ENCODE results near the gene MAN1A1. TPM values are rescaled to one million over a fixed set of nuclear protein-coding genes. Genes with fewer than 3 reads are reported as not detected.

The MAN1A1 gene
- polyA plus RNA-seq, 1 donor from 2014 or later, result 4.6 TPM

DNA sequence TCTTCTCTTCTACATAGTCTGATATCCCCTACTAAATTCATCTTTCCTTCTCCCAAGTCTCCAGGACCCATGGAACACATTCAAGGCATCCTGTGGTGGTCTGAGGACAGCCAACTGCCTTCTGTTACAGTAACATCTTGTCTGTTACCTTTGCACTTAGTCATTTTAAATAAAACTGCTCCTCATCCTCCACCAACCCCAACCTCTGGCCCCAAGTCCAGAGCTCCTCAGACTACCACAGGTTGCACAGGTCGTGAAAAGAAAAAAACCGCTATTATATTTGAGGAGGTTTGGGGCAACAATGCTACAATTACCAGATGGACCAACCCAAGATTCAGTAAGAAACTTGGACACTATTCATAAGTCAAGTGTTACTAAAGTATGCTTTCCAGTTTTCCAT lies 49.9 kb downstream of the MAN1A1 start:
- Histone ChIP-seq H3K9me2 (ENCODE audit: insufficient read depth, low read length) (no peaks in the 10 kb centered on the region), H4K20me1 (ENCODE audit: insufficient read depth) (no peaks in the 10 kb centered on the region), H3K27me3 (ENCODE audit: insufficient read depth, low read depth, low read length) (no peaks in the 10 kb centered on the region), H3K36me3 (ENCODE audit: insufficient read depth, low read length) (no peaks in the 10 kb centered on the region), H3F3A (ENCODE audit: insufficient read depth, low read length, poor library complexity, severe bottlenecking) (no peaks in the 10 kb centered on the region), H3K27ac (ENCODE audit: low read length) (no peak overlapping the region), H3K9ac (ENCODE audit: low read length) (no peak overlapping the region), H3K4me3 (ENCODE audit: low read length) (no peak overlapping the region), H2AFZ (ENCODE audit: low read depth, low read length) (no peak overlapping the region), H3K79me2 (replicated peaks; ENCODE audit: insufficient read depth, low read length) (no peaks in the 10 kb centered on the region), H3K9me3 (ENCODE audit: low read length) (no peaks in the 10 kb centered on the region), H3K4me2 (ENCODE audit: low read length) (no peak overlapping the region)
- no peak for TF ChIP-seq EP300 (conservative IDR thresholded peaks at IDR 0.05; ENCODE audit: poor library complexity, severe bottlenecking)
- no peak for TF ChIP-seq TAF1 (IDR thresholded peaks at IDR 0.05; ENCODE audit: low read depth)
- no peak for TF ChIP-seq MXI1 (conservative IDR thresholded peaks at IDR 0.05; ENCODE audit: poor library complexity, severe bottlenecking)
- no peak for TF ChIP-seq EZH2 (IDR thresholded peaks at IDR 0.05; ENCODE audit: borderline replicate concordance, insufficient read depth, low read length, poor library complexity, severe bottlenecking)

DNA sequence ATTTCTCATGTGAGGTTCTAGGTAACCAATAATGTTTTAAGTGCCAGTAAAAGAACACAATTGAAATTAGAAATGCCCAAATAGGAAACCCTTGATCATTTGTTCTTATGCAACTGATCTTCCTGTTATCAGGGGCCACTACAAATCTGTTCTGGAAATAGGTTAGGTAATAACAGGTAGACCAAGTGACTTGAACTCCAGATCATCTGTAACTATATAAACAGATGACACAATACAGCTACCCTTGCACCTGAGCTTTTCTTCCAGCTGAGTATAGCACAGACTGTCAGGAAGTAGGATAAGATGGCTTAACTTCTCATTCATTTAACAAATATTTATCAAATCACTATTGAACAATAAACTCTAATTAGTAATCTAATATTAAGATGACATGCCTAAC lies 52.5 kb downstream of the MAN1A1 start:
- Histone ChIP-seq H3K27me3 (ENCODE audit: insufficient read depth, low read depth, low read length) (no peaks in the 10 kb centered on the region), H3K9ac (ENCODE audit: low read length) (no peak overlapping the region), H3K4me3 (ENCODE audit: low read length) (no peak overlapping the region), H3K79me2 (replicated peaks; ENCODE audit: insufficient read depth, low read length) (no peaks in the 10 kb centered on the region), H3K36me3 (ENCODE audit: insufficient read depth, low read length) (no peaks in the 10 kb centered on the region), H3K9me3 (ENCODE audit: low read length) (no peaks in the 10 kb centered on the region), H3K27ac (ENCODE audit: low read length) (no peak overlapping the region), H4K20me1 (ENCODE audit: insufficient read depth) (no peaks in the 10 kb centered on the region), H2AFZ (ENCODE audit: low read depth, low read length) (no peak overlapping the region), H3K4me2 (ENCODE audit: low read length) (no peak overlapping the region), H3F3A (ENCODE audit: insufficient read depth, low read length, poor library complexity, severe bottlenecking) (no peaks in the 10 kb centered on the region), H3K9me2 (ENCODE audit: insufficient read depth, low read length) (no peaks in the 10 kb centered on the region)
- TF ChIP-seq SMC3 (conservative IDR thresholded peaks at IDR 0.05; ENCODE audit: poor library complexity) (no peak), RAD21 (conservative IDR thresholded peaks at IDR 0.05) (no peak)

- H3F3A ChIP-seq (ENCODE audit: insufficient read depth, low read length, poor library complexity, severe bottlenecking), result no peaks in the 10 kb centered on the region
- no peak overlapping the region for H3K4me2 ChIP-seq (ENCODE audit: low read length)
- H3K9me3 ChIP-seq (ENCODE audit: low read length), result no peaks in the 10 kb centered on the region
- H3K27me3 ChIP-seq (ENCODE audit: insufficient read depth, low read depth, low read length), result no peaks in the 10 kb centered on the region
- TF ChIP-seq, protein P1, sequence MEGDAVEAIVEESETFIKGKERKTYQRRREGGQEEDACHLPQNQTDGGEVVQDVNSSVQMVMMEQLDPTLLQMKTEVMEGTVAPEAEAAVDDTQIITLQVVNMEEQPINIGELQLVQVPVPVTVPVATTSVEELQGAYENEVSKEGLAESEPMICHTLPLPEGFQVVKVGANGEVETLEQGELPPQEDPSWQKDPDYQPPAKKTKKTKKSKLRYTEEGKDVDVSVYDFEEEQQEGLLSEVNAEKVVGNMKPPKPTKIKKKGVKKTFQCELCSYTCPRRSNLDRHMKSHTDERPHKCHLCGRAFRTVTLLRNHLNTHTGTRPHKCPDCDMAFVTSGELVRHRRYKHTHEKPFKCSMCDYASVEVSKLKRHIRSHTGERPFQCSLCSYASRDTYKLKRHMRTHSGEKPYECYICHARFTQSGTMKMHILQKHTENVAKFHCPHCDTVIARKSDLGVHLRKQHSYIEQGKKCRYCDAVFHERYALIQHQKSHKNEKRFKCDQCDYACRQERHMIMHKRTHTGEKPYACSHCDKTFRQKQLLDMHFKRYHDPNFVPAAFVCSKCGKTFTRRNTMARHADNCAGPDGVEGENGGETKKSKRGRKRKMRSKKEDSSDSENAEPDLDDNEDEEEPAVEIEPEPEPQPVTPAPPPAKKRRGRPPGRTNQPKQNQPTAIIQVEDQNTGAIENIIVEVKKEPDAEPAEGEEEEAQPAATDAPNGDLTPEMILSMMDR (IDR thresholded peaks at IDR 0.05; ENCODE audit: poor library complexity, severe bottlenecking), result no peak
- TF ChIP-seq EZH2 (IDR thresholded peaks at IDR 0.05; ENCODE audit: borderline replicate concordance, insufficient read depth, low read length, poor library complexity, severe bottlenecking), result no peak
- H3K27ac ChIP-seq (ENCODE audit: low read length), result no peak overlapping the region
- no peak overlapping the region for H3K4me3 ChIP-seq (ENCODE audit: low read length)
- no peak overlapping the region for H2AFZ ChIP-seq (ENCODE audit: low read depth, low read length)
- H3K9ac ChIP-seq (ENCODE audit: low read length), result no peak overlapping the region
- no peaks in the 10 kb centered on the region for H3K9me2 ChIP-seq (ENCODE audit: insufficient read depth, low read length)
- H4K20me1 ChIP-seq (ENCODE audit: insufficient read depth), result no peaks in the 10 kb centered on the region
- H3K79me2 ChIP-seq (replicated peaks; ENCODE audit: insufficient read depth, low read length), result no peaks in the 10 kb centered on the region
- no peaks in the 10 kb centered on the region for H3K36me3 ChIP-seq (ENCODE audit: insufficient read depth, low read length)
These were observed 53.2 kb downstream of the MAN1A1 start for GRCh38 chr6:119296036-119297035.

All from neural cell (in vitro differentiated cells).